Peyer's patch (tissue), 4 donors: ENCODE data around the gene ASAP2. TPM values are rescaled to one million over a fixed set of nuclear protein-coding genes. Genes with fewer than 3 reads are reported as not detected.

Experiments
- DNase-seq, 3 donors: peaks; one replicate each; pipeline ENCODE4 v3.0.0-alpha.2; 2017 to 2019
- H3K27ac ChIP-seq, 4 donors: fragments of 200-600 bp; sonication (generic); one replicate each; pipeline ENCODE4 v1.5.1; 2016 to 2019
- H3K27me3 ChIP-seq, 2 donors: fragments of 200-600 bp; sonication (generic); one replicate each; pipeline ENCODE4 v1.5.1; 2019
- H3K36me3 ChIP-seq, 3 donors: fragments of 200-600 bp; sonication (generic); one replicate each; pipeline ENCODE4 v1.5.1; 2016 to 2019
- H3K4me1 ChIP-seq, 4 donors: fragments of 200-600 bp; sonication (generic); one replicate each; pipeline ENCODE4 v1.5.1; 2016 to 2019
- H3K4me3 ChIP-seq, 4 donors: fragments of 200-600 bp; sonication (generic); 1 replicate in 3 of 4; 2 replicates in 1 of 4; pipeline ENCODE4 v1.5.1; 2016 to 2019; ENCODE audit warnings: mild to moderate bottlenecking in 1 of 4
- H3K9me3 ChIP-seq, 4 donors: fragments of 200-600 bp; sonication (generic); one replicate each; pipeline ENCODE4 v1.5.1; 2016 to 2019; ENCODE audit warnings: mild to moderate bottlenecking in 1 of 4
- CTCF ChIP-seq, 6 experiments: fragments of 450-650 bp in 4 of 6; fragments of 200-600 bp in 2 of 6; sonication (generic) in 1 of 6; IDR thresholded peaks; one replicate each; pipeline ENCODE4 v1.5.1; 2017 to 2019; ENCODE audit warnings: antibody characterized with exemption in 6 of 6, mild to moderate bottlenecking in 3 of 6, moderate library complexity in 1 of 6
- POLR2A ChIP-seq, 2 donors: fragments of 450-650 bp; IDR thresholded peaks; one replicate each; pipeline ENCODE4 v1.5.1; 2017; ENCODE audit warnings: antibody characterized with exemption in 2 of 2, mild to moderate bottlenecking in 2 of 2, moderate library complexity in 2 of 2
- total RNA-seq, 4 donors: library from RNA; depleted of rRNA; stranded (reverse); fragments of >200 nt; gene quantifications; one replicate each; pipeline ENCODE4 v1.1.0, GENCODE V29; 2016

ASAP2 gene
- total RNA-seq, 4 donors from 2014 or later: 30.6 to 59.4 (median 37.8) TPM

- peaks cover 0 to 41% (median 0%) of the 10 kb centered on the region in 4 donors for H3K4me1 ChIP-seq
Measured at GRCh38 chr2:9228088-9228751, 21.6 kb downstream of the ASAP2 start.

GRCh38 chr2:9228781-9229469 lies 22.3 kb downstream of the ASAP2 start:
- Histone ChIP-seq H3K27me3 (no peaks in the 10 kb centered on the region), H3K9me3 (no peaks in the 10 kb centered on the region), H3K27ac (no peak overlapping the region), H3K36me3 (no peaks in the 10 kb centered on the region), H3K4me1 (peaks cover 0 to 47% (median 0%) of the 10 kb centered on the region in 4 donors), H3K4me3 (no peak overlapping the region)
- DNase-seq: no peak
- TF ChIP-seq CTCF (IDR thresholded peaks at IDR 0.05): no peak
- no peak for TF ChIP-seq POLR2A (IDR thresholded peaks at IDR 0.05)

More at GRCh38 chr2:9228088-9228751, 21.6 kb downstream of the ASAP2 start:
- Histone ChIP-seq H3K36me3 (no peaks in the 10 kb centered on the region), H3K4me3 (no peak overlapping the region), H3K9me3 (no peaks in the 10 kb centered on the region), H3K27ac (no peak overlapping the region), H3K27me3 (no peaks in the 10 kb centered on the region)
- DNase-seq: no peak
- TF ChIP-seq CTCF (IDR thresholded peaks at IDR 0.05): no peak
- TF ChIP-seq POLR2A (IDR thresholded peaks at IDR 0.05): no peak

- H3K27me3 ChIP-seq: no peaks in the 10 kb centered on the region
- H3K36me3 ChIP-seq: no peaks in the 10 kb centered on the region
- no peaks in the 10 kb centered on the region for H3K9me3 ChIP-seq
- no peak overlapping the region for H3K4me3 ChIP-seq
- TF ChIP-seq POLR2A (IDR thresholded peaks at IDR 0.05): no peak
- TF ChIP-seq CTCF (IDR thresholded peaks at IDR 0.05): no peak
- DNase-seq: no peak
- H3K4me1 ChIP-seq: peaks cover 0 to 52% (median 0%) of the 10 kb centered on the region in 4 donors
- H3K27ac ChIP-seq: no peak overlapping the region
Measured at GRCh38 chr2:9229470-9229820, 22.8 kb downstream of the ASAP2 start.

GRCh38 chr2:9230051-9230802 lies 23.6 kb downstream of the ASAP2 start:
- no peak overlapping the region for H3K4me3 ChIP-seq
- no peak for DNase-seq
- H3K9me3 ChIP-seq: no peaks in the 10 kb centered on the region
- H3K36me3 ChIP-seq: no peaks in the 10 kb centered on the region
- TF ChIP-seq POLR2A (IDR thresholded peaks at IDR 0.05) (no peak), CTCF (IDR thresholded peaks at IDR 0.05) (no peak)
- H3K27me3 ChIP-seq: no peaks in the 10 kb centered on the region
- no peak overlapping the region for H3K27ac ChIP-seq
- peaks cover 0 to 60% (median 0%) of the 10 kb centered on the region in 4 donors for H3K4me1 ChIP-seq

- TF ChIP-seq CTCF (IDR thresholded peaks at IDR 0.05) (no peak), POLR2A (IDR thresholded peaks at IDR 0.05) (no peak)
- Histone ChIP-seq H3K4me3 (no peak overlapping the region), H3K4me1 (peaks cover 0 to 67% (median 2%) of the 10 kb centered on the region in 4 donors), H3K27ac (no peak overlapping the region), H3K9me3 (no peaks in the 10 kb centered on the region), H3K27me3 (no peaks in the 10 kb centered on the region), H3K36me3 (no peaks in the 10 kb centered on the region)
- no peak for DNase-seq
Measured at GRCh38 chr2:9230881-9231280, 24.3 kb downstream of the ASAP2 start.
